Stimulated activated CD4-positive, alpha-beta T cell treated with anti-CD3 and anti-CD28 coated beads, Interleukin-12 subunit alpha, Interleukin-12 subunit beta, amount 100 ng/mL, for 4 hours (primary cell): ENCODE results near the gene PCNX1.
"Not testable (repeated sequence)": the region's sequence is repeated elsewhere in the genome, so short reads cannot be mapped to it uniquely, and the experiment has no call there.

Experiments used
- DNase-seq: peaks from one replicate; pipeline ENCODE4 v3.0.0-alpha.2; 2020

PCNX1 gene

DNA sequence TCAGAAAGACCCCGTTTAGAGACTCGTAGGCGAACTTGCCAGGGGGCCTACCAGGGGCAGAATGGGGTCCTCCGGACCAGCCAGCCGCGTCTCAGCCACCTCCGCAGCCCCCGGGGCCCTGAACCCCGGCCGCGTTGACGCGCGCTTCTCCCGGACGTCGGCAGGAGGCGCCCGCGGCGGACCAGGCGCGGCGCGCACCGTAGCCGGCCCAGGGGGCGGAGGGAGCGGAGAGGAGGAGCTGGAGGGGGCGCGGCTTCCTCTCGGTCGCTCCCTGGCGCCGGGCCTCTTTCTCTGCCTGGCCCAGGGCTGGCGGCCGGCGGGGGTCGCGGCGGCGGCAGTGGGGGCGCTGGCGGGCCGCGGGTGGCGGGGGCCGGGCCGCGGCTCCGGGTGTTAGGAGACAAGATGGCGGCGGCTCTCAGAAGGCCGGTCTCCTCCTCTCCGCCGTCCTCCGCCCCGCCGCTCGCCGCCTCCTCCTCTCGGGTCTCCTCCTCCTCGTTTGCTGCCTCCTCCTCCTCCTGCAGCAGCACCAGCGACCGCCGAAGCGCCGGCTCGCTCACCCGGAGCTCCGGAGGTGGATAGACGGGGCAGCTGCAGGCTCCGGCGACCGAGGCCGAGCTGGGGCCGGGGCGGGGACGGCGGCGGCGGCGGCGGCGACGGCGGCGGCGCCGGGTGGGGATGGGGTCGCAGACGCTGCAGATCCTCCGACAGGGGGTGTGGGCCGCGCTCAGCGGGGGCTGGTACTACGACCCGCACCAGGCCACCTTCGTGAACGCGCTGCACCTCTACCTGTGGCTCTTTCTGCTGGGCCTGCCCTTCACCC is at the start of gene PCNX1:
Gene PCNX1, plus strand, starts transcription at position 284 of the 820 bp plus-strand sequence. Its CDS starts 392 bp downstream, at position 676.
- DNase-seq = peak; percentile 87

DNA sequence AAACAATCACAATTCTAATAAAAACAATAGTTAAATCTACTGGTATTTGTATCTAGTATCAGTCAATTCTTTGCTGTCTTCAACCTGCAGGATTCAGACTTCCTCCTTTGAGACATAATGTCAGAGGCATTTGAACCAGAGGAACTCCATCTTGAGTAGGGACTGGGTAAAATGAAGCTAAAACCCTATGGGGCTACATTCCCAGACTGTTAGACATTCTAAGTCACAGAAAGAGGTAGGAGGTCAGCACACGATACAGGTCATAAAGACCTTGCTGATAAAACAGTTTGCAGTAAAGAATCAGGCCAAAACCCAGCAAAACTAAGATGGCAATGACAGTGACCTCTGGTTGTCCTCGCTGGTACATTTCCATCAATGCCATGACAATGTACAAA is 49.8 kb upstream of the PCNX1 start:
- DNase-seq = no peak

DNA sequence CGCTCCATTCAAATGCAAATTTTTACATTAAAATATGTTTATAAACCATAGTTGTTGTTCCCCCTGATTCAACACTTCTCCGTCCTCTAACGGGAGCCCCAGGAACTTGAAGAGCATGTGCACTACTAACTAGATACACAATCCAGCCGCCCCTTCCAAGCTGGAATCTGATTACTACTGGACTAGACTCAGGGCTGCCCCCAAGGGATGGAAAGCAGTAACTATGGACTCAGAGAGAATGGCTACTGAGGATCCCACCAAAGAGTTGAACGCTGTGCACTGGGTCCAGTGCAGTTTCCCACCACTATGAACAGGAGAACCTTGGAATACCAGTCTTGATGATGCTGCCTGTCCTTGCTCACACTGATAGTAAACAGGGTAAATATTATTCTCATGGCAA is 48.6 kb upstream of the PCNX1 start:
- no peak for DNase-seq

- DNase-seq = not testable (repeated sequence)
Measured at GRCh38 chr14:70866992-70867391, 40.3 kb upstream of the PCNX1 start.

DNA sequence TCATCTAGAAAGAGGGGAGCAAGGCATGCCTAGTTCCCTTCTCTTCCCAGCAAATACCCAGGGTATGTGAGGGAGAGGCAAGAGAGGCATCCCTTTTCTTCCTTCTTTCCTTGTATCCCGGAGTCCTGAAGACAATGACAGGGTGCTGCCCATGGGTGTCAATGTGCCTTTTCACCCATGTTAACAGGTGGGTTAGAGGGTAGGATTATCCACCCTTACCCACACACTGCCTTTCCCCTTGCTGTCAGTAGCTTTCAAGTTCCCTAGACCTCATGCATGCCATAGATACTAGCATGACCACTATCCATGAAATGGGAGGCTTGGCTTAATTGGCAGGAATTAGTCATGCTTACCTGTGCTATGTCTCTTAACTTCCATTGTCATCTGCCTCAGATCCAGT is 36.3 kb upstream of the PCNX1 start:
- no peak for DNase-seq

GRCh38 chr14:70871863-70872677 is 35.2 kb upstream of the PCNX1 start:
- no peak for DNase-seq

DNA sequence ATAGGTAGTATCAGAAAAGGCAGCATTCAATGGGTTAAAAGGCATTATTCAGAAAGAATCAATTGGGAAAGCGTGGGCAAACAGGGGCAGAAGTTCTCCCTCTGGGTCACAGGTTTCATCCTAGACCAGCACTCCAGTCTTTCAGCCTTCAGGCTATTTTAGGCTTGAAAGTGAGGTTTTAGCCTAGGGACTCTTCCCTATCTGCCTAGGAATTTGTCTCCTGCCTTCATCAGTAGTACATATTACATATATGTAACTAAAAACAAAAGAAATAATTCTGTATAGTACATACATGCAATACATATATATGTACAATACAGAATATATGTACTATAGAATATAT is 34.6 kb upstream of the PCNX1 start:
- no peak for DNase-seq

GRCh38 chr14:70873627-70874026 is 33.6 kb upstream of the PCNX1 start:
- DNase-seq = no peak

DNA sequence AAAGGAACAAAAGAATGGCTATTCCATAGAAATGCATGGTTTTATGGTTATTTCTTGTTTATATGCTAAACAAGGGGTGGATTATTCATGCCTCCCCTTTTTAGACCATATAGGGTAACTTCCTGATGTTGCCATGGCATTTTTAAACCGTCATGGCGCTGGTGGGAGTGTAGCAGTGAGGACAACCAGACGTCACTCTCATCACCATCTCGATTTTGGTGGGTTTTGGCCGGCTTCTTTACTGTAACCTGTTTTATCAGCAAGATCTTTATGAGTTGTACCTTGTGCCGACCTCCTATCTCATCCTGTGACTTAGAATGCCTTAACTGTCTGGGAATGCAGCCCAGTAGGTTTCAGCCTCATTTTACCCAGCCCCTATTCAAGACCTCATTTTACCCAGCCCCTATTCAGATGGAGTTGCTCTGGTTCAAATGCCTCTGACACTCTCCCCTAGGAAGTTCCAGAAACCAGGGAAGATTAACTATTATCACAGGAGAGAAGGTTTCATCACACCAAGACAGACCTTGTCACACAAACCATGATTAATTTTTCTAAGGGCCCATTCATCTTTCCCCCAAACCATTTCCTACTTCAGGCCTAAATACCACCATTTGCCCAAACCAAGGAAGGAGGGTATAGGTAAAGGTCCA is 31.3 kb upstream of the PCNX1 start:
- DNase-seq = not testable (repeated sequence)

DNA sequence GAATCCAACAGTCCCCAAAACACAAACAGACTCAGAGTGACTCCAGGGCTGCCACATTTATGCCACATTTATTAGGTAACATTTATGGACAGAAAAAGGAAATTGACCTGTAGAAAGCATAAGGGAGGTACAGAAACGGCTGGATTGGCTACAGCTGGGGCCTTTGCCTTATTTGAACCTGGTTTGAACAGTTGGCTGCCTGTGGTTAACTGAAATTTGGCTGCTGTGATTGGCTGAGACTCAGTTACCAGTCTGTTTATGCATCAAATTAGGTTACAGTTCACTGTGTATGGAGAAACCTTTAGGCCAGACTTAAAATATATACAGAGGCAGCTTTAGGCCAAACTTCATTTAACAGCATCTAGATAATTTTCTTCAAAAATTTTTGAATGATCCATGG is 27.8 kb upstream of the PCNX1 start:
- no peak for DNase-seq

DNA sequence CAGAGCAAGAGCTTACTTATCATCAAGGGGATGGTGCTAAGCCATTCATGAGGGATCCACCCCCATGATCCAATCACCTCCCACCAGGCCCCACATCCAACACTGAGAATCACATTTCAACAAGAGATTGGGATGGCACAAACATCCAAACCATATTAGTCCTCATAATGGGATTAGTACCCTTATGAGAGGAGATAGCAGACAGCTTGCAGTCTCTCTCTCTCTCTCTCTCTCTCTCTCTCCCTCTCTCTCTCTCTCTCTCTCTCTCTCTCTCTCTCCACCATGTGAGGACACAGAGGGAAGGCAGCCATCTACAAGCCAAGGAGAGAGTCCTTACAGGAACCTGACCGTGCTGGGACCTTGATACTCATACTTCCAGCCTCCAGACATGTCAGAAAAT is 26.4 kb upstream of the PCNX1 start:
- not testable (repeated sequence) for DNase-seq

DNA sequence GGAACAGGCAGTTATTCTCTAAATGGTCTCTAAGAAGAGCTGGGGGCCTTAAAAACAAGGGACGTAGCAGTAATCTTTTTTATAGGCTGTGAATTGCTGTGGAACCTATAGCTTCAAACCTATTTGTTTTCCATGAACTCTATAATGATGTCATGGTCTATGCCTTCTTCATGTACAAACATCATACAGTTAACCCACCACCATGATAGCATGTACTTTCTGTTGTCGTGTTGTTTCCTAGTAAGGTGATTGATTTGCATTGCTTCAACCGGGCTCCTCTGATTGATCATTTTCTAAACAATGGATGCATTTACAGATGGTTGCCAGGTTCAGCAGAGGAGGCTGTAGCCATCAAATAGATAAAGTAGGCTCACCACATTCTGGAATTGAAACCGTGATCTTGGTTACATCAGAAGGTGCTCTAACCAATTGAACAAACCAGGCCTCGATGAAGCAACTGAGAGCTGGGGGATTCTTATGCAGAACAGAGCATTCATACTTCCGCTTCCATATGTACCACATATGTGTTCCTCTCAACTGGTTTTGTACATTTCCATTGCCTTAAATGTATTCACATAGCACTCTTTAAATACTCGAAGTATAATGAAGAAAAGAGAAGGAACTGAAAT is 25.6 kb upstream of the PCNX1 start:
- DNase-seq = no peak

DNA sequence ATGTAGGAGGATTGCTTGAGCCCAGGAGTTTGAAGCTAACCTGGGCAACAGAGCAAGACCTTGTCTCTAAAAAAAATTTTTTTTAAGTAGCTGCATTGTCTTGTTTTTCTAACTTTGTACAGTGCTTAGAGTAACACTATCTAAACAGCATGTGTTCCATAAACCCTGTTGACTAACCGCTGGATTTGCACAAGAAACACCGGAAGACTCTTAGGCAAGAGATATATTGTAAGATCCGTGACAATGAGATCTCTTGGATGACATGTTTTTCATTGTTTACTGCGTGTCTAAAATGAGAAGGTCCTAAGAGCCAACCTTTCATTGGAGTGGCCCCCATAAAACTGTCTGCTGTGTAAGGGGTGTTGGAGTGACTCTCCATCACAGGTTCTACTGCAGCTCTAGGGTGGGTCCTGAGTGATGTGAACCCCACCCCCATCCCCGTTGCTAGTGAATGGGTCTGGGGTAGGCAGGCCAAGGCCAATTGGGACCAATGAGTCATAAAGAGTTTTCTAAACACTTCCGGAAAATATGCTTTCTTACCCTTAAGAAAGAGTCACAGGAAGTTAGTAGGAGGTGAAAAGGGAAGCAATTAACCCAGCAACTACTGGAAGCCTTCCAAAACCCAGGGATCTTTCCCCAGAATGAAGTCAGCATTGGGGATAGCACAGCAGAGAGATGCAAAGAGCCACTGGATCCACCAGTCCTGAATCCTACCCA is 24.3 kb upstream of the PCNX1 start:
- DNase-seq = no peak

GRCh38 chr14:70884595-70885342 is 22.5 kb upstream of the PCNX1 start:
- DNase-seq = no peak

GRCh38 chr14:70885343-70886022 is 21.8 kb upstream of the PCNX1 start:
- DNase-seq = no peak

DNA sequence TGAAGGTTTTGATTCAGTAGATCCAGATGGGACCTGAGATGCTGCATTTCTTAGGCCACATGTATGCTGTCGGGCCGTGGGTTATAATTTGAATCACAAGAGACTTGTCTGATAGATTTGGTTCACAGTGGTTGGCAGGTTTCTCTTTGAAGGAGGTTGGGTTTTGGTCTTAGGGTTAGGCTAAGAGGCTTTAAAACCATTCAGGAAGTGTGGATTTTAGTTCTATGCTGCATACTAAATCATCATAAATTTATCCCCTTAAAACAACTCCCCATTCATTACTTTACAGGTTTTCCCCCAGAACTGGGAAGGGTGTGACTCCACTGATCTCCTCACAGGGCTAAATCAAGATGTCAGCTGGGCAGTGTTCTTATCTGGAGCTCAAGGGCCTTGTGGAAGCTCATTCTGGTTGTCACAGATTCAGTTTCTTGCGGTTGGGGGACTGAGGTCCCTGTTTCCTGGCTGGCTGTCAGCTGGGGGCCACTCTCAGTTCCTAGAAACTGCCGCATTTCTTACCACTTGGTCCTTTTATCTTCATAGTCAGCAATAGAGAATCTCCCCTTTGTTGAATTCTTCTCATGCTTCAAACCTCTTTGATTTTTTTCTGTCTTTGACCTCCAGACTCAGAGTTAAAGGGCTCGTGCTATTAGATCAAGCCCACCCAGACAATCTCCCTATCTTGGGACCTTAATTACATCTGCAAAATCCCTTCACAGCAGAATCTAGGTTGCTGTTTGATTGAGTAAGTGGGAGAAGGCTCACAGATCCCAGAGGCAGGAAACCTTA is 20.6 kb upstream of the PCNX1 start:
- DNase-seq = no peak

GRCh38 chr14:70887207-70887681 is 20.0 kb upstream of the PCNX1 start:
- no peak for DNase-seq

- no peak for DNase-seq
Measured at GRCh38 chr14:70887737-70888499, 19.3 kb upstream of the PCNX1 start.

- DNase-seq = no peak
Measured at GRCh38 chr14:70888681-70889175, 18.5 kb upstream of the PCNX1 start.
